ENCODE measurements around the gene SUGT1. TPM values are rescaled to one million over a fixed set of nuclear protein-coding genes. Genes with fewer than 3 reads are reported as not detected.
"Not testable (repeated sequence)": the region's sequence is repeated elsewhere in the genome, so short reads cannot be mapped to it uniquely, and the experiment has no call there.

The SUGT1 gene
- total and polyA plus RNA-seq, 2 experiments from 2014 or later = 51.1 to 52.3 TPM

GRCh38 chr13:52711286-52711685, 58.6 kb downstream of the SUGT1 start:
- TF ChIP-seq CTCF (IDR thresholded peaks at IDR 0.05; ENCODE audit: poor library complexity) = no peak
- TF ChIP-seq EZH2phosphoT487 (IDR thresholded peaks at IDR 0.05; ENCODE audit: low read depth, severe bottlenecking, unreplicated experiment) = no peak
- TF ChIP-seq EZH2 (IDR thresholded peaks at IDR 0.05; ENCODE audit: borderline replicate concordance) = no peak
- no peaks in the 10 kb centered on the region for H3K9me2 ChIP-seq (replicated peaks; ENCODE audit: insufficient read depth)
- H2AFZ ChIP-seq = no peak overlapping the region
- H3K27ac ChIP-seq = no peak overlapping the region
- H3K9me3 ChIP-seq (ENCODE audit: low read depth) = no peaks in the 10 kb centered on the region
- H3K4me3 ChIP-seq = no peak overlapping the region
- no peak for DNase-seq (ENCODE audit: low spot score)
- WGBS (ENCODE audit: low lambda C conversion rate, missing lambda C conversion rate) = 86% methylated on average over 3 of the region's 3 CpGs
- H3K4me1 ChIP-seq (ENCODE audit: insufficient read depth) = no peaks in the 10 kb centered on the region
- no peaks in the 10 kb centered on the region for H3K36me3 ChIP-seq (replicated peaks; ENCODE audit: insufficient read depth, low read depth)
- no peaks in the 10 kb centered on the region for H3K27me3 ChIP-seq
- H4K20me1 ChIP-seq (ENCODE audit: insufficient read depth, poor library complexity, severe bottlenecking) = no peaks in the 10 kb centered on the region
- no peaks in the 10 kb centered on the region for H3K79me2 ChIP-seq
- H3K4me2 ChIP-seq = no peak overlapping the region

DNA sequence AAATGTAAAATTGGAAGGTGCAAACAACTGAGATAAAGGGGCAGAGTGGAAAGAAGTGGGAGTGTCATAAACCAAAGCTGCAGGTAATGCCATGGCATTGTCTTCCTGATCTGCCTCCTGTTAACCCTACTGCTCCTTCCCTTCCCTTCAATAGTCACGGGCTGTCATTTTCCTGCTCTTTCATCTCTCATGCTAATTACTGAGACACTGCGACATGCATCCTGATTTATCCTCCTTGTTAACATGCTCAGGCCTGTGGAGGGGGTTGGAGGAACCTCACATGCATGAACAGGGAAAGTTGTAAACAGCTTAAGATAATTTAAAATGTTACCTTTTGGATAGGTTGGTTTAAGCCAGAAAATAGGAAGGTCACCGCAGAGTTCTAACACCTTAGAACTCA, 59.7 kb downstream of the SUGT1 start:
- H3K9me2 ChIP-seq (replicated peaks; ENCODE audit: insufficient read depth) = no peaks in the 10 kb centered on the region
- H3K4me2 ChIP-seq = no peak overlapping the region
- H3K27ac ChIP-seq = no peak overlapping the region
- H4K20me1 ChIP-seq (ENCODE audit: insufficient read depth, poor library complexity, severe bottlenecking) = no peaks in the 10 kb centered on the region
- no peaks in the 10 kb centered on the region for H3K9me3 ChIP-seq (ENCODE audit: low read depth)
- H3K79me2 ChIP-seq = no peaks in the 10 kb centered on the region
- no peak overlapping the region for H3K4me3 ChIP-seq
- H3K27me3 ChIP-seq = no peaks in the 10 kb centered on the region
- 56% methylated on average over 3 of the region's 3 CpGs for WGBS (ENCODE audit: low lambda C conversion rate, missing lambda C conversion rate)
- no peaks in the 10 kb centered on the region for H3K4me1 ChIP-seq (ENCODE audit: insufficient read depth)
- H3K36me3 ChIP-seq (replicated peaks; ENCODE audit: insufficient read depth, low read depth) = no peaks in the 10 kb centered on the region
- TF ChIP-seq CTCF (IDR thresholded peaks at IDR 0.05; ENCODE audit: poor library complexity) = no peak
- no peak for TF ChIP-seq EZH2 (IDR thresholded peaks at IDR 0.05; ENCODE audit: borderline replicate concordance)
- TF ChIP-seq EZH2phosphoT487 (IDR thresholded peaks at IDR 0.05; ENCODE audit: low read depth, severe bottlenecking, unreplicated experiment) = no peak
- no peak overlapping the region for H2AFZ ChIP-seq
- DNase-seq (ENCODE audit: low spot score) = no peak

DNA sequence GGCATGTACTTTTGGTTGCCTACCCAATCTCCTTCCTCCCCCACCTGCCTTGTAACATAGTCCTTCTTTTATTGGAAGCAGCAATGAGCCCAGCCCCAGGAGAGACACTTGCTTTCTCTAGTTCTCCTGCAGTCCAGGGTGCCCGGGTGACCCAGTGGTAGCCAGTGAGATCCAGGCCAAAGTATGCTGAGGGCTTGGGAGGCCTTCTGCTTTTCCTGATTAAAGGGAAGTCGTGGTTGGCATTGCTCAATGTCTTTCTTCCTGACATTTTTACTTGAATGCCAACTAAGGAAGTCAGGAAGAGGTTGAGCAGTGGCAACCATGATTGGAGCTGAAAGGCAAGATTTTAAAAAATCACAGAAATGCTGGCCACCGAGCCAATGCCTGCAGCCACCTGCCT, 61.3 kb downstream of the SUGT1 start:
- H3K9me2 ChIP-seq (replicated peaks; ENCODE audit: insufficient read depth) = no peaks in the 10 kb centered on the region
- H3K27me3 ChIP-seq = no peaks in the 10 kb centered on the region
- H3K4me3 ChIP-seq = no peak overlapping the region
- H3K27ac ChIP-seq = no peak overlapping the region
- no peaks in the 10 kb centered on the region for H3K4me1 ChIP-seq (ENCODE audit: insufficient read depth)
- 87% methylated on average over 3 of the region's 3 CpGs for WGBS (ENCODE audit: low lambda C conversion rate, missing lambda C conversion rate)
- DNase-seq (ENCODE audit: low spot score) = no peak
- H3K9me3 ChIP-seq (ENCODE audit: low read depth) = no peaks in the 10 kb centered on the region
- no peak overlapping the region for H3K4me2 ChIP-seq
- H2AFZ ChIP-seq = no peak overlapping the region
- H3K79me2 ChIP-seq = no peaks in the 10 kb centered on the region
- H4K20me1 ChIP-seq (ENCODE audit: insufficient read depth, poor library complexity, severe bottlenecking) = no peaks in the 10 kb centered on the region
- TF ChIP-seq EZH2 (IDR thresholded peaks at IDR 0.05; ENCODE audit: borderline replicate concordance) (no peak), CTCF (IDR thresholded peaks at IDR 0.05; ENCODE audit: poor library complexity) (no peak), EZH2phosphoT487 (IDR thresholded peaks at IDR 0.05; ENCODE audit: low read depth, severe bottlenecking, unreplicated experiment) (no peak)
- no peaks in the 10 kb centered on the region for H3K36me3 ChIP-seq (replicated peaks; ENCODE audit: insufficient read depth, low read depth)

DNA sequence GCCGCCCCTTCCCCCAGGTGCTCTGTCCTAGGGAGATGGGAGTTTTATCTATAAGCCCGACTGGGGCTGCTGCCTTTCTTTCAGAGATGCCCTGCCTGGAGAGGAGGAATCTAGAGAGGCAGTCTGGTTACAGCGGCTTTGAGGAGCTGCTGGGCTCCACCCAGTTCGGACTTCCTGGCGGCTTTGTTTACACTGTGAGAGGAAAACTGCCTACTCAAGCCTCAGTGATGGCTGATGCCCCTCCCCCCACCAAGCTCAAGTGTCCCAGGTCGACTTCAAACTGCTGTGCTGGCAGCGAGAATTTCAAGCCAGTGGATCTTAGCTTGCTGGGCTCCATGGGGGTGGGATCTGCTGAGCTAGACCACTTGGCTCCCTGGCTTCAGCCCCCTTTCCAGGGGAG, 68.3 kb downstream of the SUGT1 start:
- not testable (repeated sequence) for H3K4me1 ChIP-seq (ENCODE audit: insufficient read depth); H3K36me3 ChIP-seq (replicated peaks; ENCODE audit: insufficient read depth, low read depth); H3K4me2 ChIP-seq; H4K20me1 ChIP-seq (ENCODE audit: insufficient read depth, poor library complexity, severe bottlenecking); H3K27ac ChIP-seq; H2AFZ ChIP-seq; H3K79me2 ChIP-seq; H3K27me3 ChIP-seq; H3K9me2 ChIP-seq (replicated peaks; ENCODE audit: insufficient read depth); H3K4me3 ChIP-seq; H3K9me3 ChIP-seq (ENCODE audit: low read depth)
- DNase-seq (ENCODE audit: low spot score) = peak; percentile 39
- WGBS (ENCODE audit: low lambda C conversion rate, missing lambda C conversion rate) = 55% methylated on average over 7 of the region's 7 CpGs

GRCh38 chr13:52721356-52721755, 68.7 kb downstream of the SUGT1 start:
- not testable (repeated sequence) for H2AFZ ChIP-seq; H3K4me1 ChIP-seq (ENCODE audit: insufficient read depth); H3K27ac ChIP-seq; H3K79me2 ChIP-seq; H4K20me1 ChIP-seq (ENCODE audit: insufficient read depth, poor library complexity, severe bottlenecking); H3K4me2 ChIP-seq; H3K4me3 ChIP-seq; H3K36me3 ChIP-seq (replicated peaks; ENCODE audit: insufficient read depth, low read depth); H3K9me2 ChIP-seq (replicated peaks; ENCODE audit: insufficient read depth); H3K27me3 ChIP-seq; H3K9me3 ChIP-seq (ENCODE audit: low read depth); DNase-seq (ENCODE audit: low spot score)
- WGBS (ENCODE audit: low lambda C conversion rate, missing lambda C conversion rate) = 97% methylated on average over 2 of the region's 2 CpGs

Data from hepatocyte (in vitro differentiated cells).